Natural killer cell treated with Interleukin-12 subunit alpha and Interleukin-12 subunit beta and Interleukin-15 and Interleukin-18, amount 100 ng/mL, for 72 hours (primary cell): ENCODE measurements around the gene C2CD4B. TPM values are rescaled to one million over a fixed set of nuclear protein-coding genes. Genes with fewer than 3 reads are reported as not detected.

ENCODE experiments used
- ATAC-seq, 2 donors: fragments of 150-1000 bp; cut with Tn5 transposase in 1 of 2; sonication (Bioruptor Pico), chemical (Tn5 transposase) in 1 of 2; 2 replicates each; pipeline ENCODE4 v1.10.0; 2021
- DNase-seq: peaks from one replicate; pipeline ENCODE4 v3.0.0; 2022; ENCODE audit warnings: low spot score
- H3K27ac Mint-ChIP-seq, 2 donors: 1 replicate in 1 of 2; 2 replicates in 1 of 2; pipeline ENCODE4 v1.8.0; 2022; ENCODE audit warnings: mixed read lengths in 2 of 2, mild to moderate bottlenecking in 1 of 2, moderate library complexity in 1 of 2
- H3K27me3 Mint-ChIP-seq, 2 donors: 1 replicate in 1 of 2; 2 replicates in 1 of 2; pipeline ENCODE4 v1.8.0; 2022; ENCODE audit warnings: mixed read lengths in 2 of 2
- H3K36me3 Mint-ChIP-seq: one replicate; pipeline ENCODE4 v1.8.0; 2022; ENCODE audit warnings: mixed read lengths
- H3K4me1 Mint-ChIP-seq, 2 donors: 1 replicate in 1 of 2; 2 replicates in 1 of 2; pipeline ENCODE4 v1.8.0; 2022; ENCODE audit warnings: low read depth in 2 of 2, mixed read lengths in 2 of 2, mild to moderate bottlenecking in 1 of 2
- H3K4me3 Mint-ChIP-seq: one replicate; pipeline ENCODE4 v1.8.0; 2022; ENCODE audit warnings: mixed read lengths
- H3K9me3 Mint-ChIP-seq: 2 replicates; pipeline ENCODE4 v1.8.0; 2022; ENCODE audit warnings: mixed read lengths
- total RNA-seq, 2 donors: library from RNA; stranded (reverse); gene quantifications; one replicate each; pipeline ENCODE4 v1.2.3, GENCODE V29; 2022

The C2CD4B gene
- not detected for total RNA-seq

GRCh38 chr15:62165104-62165792, at the start of gene C2CD4B:
Gene C2CD4B, minus strand, starts transcription at chr15:62165285. Its CDS starts 301 bp downstream, at chr15:62164984.
- peak; percentile 48 to 51 for ATAC-seq
- peaks cover 0 to 3% of the 10 kb centered on the region in 2 donors for H3K4me1 Mint-ChIP-seq
- no peaks in the 10 kb centered on the region for H3K9me3 Mint-ChIP-seq
- peaks cover 48 to 58% of the 10 kb centered on the region in 2 donors for H3K27me3 Mint-ChIP-seq
- no peaks in the 10 kb centered on the region for H3K36me3 Mint-ChIP-seq
- no peak within 1 kb of the TSS for H3K27ac Mint-ChIP-seq
- no peak for DNase-seq
- peak within 1 kb of the TSS; percentile 56 for H3K4me3 Mint-ChIP-seq

GRCh38 chr15:62212741-62213140, 47.7 kb upstream of the C2CD4B start:
- Mint-ChIP-seq H3K36me3 (peaks cover 11% of the 10 kb centered on the region), H3K4me1 (no peaks in the 10 kb centered on the region), H3K9me3 (peaks cover 8% of the 10 kb centered on the region), H3K27ac (no peak overlapping the region), H3K27me3 (peaks cover 9 to 15% of the 10 kb centered on the region in 2 donors), H3K4me3 (no peak overlapping the region)
- no peak for DNase-seq
- no peak for ATAC-seq

GRCh38 chr15:62211348-62211747, 46.3 kb upstream of the C2CD4B start:
- ATAC-seq = no peak

GRCh38 chr15:62209821-62210220, 44.7 kb upstream of the C2CD4B start:
- Mint-ChIP-seq H3K4me1 (no peaks in the 10 kb centered on the region), H3K36me3 (no peaks in the 10 kb centered on the region), H3K9me3 (no peaks in the 10 kb centered on the region), H3K4me3 (no peak overlapping the region), H3K27ac (no peak overlapping the region), H3K27me3 (peaks cover 15 to 16% of the 10 kb centered on the region in 2 donors)
- DNase-seq (no peak), ATAC-seq (no peak)

More at GRCh38 chr15:62211348-62211747, 46.3 kb upstream of the C2CD4B start:
- Mint-ChIP-seq H3K4me3 (no peak overlapping the region), H3K4me1 (no peaks in the 10 kb centered on the region), H3K9me3 (peaks cover 4% of the 10 kb centered on the region), H3K36me3 (peaks cover 6% of the 10 kb centered on the region), H3K27ac (no peak overlapping the region), H3K27me3 (peaks cover 10 to 15% of the 10 kb centered on the region in 2 donors)
- DNase-seq = no peak

GRCh38 chr15:62209322-62209721, 44.2 kb upstream of the C2CD4B start:
- Mint-ChIP-seq H3K27me3 (peaks cover 15 to 16% of the 10 kb centered on the region in 2 donors), H3K9me3 (no peaks in the 10 kb centered on the region), H3K36me3 (no peaks in the 10 kb centered on the region), H3K27ac (no peak overlapping the region), H3K4me3 (no peak overlapping the region), H3K4me1 (no peaks in the 10 kb centered on the region)
- ATAC-seq (no peak), DNase-seq (no peak)

- DNase-seq (no peak), ATAC-seq (no peak)
- no peak overlapping the region for H3K4me3 Mint-ChIP-seq
- H3K9me3 Mint-ChIP-seq = no peaks in the 10 kb centered on the region
- no peaks in the 10 kb centered on the region for H3K36me3 Mint-ChIP-seq
- H3K4me1 Mint-ChIP-seq = no peaks in the 10 kb centered on the region
- peaks cover 15 to 19% of the 10 kb centered on the region in 2 donors for H3K27me3 Mint-ChIP-seq
- H3K27ac Mint-ChIP-seq = no peak overlapping the region
These were observed 43.8 kb upstream of the C2CD4B start for GRCh38 chr15:62208884-62209283.

- Mint-ChIP-seq H3K9me3 (no peaks in the 10 kb centered on the region), H3K27ac (no peak overlapping the region), H3K27me3 (peaks cover 17 to 18% of the 10 kb centered on the region in 2 donors)
These were observed 43.3 kb upstream of the C2CD4B start for GRCh38 chr15:62208367-62208766.

GRCh38 chr15:62190675-62191074, 25.6 kb upstream of the C2CD4B start:
- Mint-ChIP-seq H3K27me3 (peaks cover 19 to 39% of the 10 kb centered on the region in 2 donors), H3K4me1 (no peaks in the 10 kb centered on the region), H3K9me3 (no peaks in the 10 kb centered on the region), H3K27ac (no peak overlapping the region), H3K4me3 (no peak overlapping the region), H3K36me3 (no peaks in the 10 kb centered on the region)
- no peak for ATAC-seq
- DNase-seq = no peak

More at GRCh38 chr15:62208367-62208766, 43.3 kb upstream of the C2CD4B start:
- ATAC-seq (no peak), DNase-seq (no peak)
- Mint-ChIP-seq H3K36me3 (no peaks in the 10 kb centered on the region), H3K4me3 (no peak overlapping the region), H3K4me1 (no peaks in the 10 kb centered on the region)

GRCh38 chr15:62190274-62190673, 25.2 kb upstream of the C2CD4B start:
- H3K27ac Mint-ChIP-seq = no peak overlapping the region
- H3K9me3 Mint-ChIP-seq = no peaks in the 10 kb centered on the region
- H3K4me3 Mint-ChIP-seq = no peak overlapping the region
- H3K36me3 Mint-ChIP-seq = no peaks in the 10 kb centered on the region
- ATAC-seq = no peak
- no peak for DNase-seq
- no peaks in the 10 kb centered on the region for H3K4me1 Mint-ChIP-seq
- H3K27me3 Mint-ChIP-seq = peaks cover 19 to 39% of the 10 kb centered on the region in 2 donors

- H3K4me3 Mint-ChIP-seq = no peak overlapping the region
- ATAC-seq = no peak
- no peaks in the 10 kb centered on the region for H3K4me1 Mint-ChIP-seq
- H3K9me3 Mint-ChIP-seq = no peaks in the 10 kb centered on the region
- H3K36me3 Mint-ChIP-seq = no peaks in the 10 kb centered on the region
- DNase-seq = no peak
- peaks cover 15 to 39% of the 10 kb centered on the region in 2 donors for H3K27me3 Mint-ChIP-seq
- no peak overlapping the region for H3K27ac Mint-ChIP-seq
These were observed 23.7 kb upstream of the C2CD4B start for GRCh38 chr15:62188744-62189143.

GRCh38 chr15:62187910-62188309, 22.8 kb upstream of the C2CD4B start:
- Mint-ChIP-seq H3K27me3 (peaks cover 12 to 33% of the 10 kb centered on the region in 2 donors), H3K4me1 (no peaks in the 10 kb centered on the region), H3K36me3 (no peaks in the 10 kb centered on the region), H3K9me3 (no peaks in the 10 kb centered on the region), H3K4me3 (no peak overlapping the region), H3K27ac (no peak overlapping the region)
- DNase-seq (no peak), ATAC-seq (no peak)

GRCh38 chr15:62187425-62187824, 22.3 kb upstream of the C2CD4B start:
- Mint-ChIP-seq H3K27ac (no peak overlapping the region), H3K4me1 (no peaks in the 10 kb centered on the region), H3K27me3 (peaks cover 12 to 28% of the 10 kb centered on the region in 2 donors), H3K36me3 (no peaks in the 10 kb centered on the region), H3K4me3 (no peak overlapping the region), H3K9me3 (no peaks in the 10 kb centered on the region)
- DNase-seq (no peak), ATAC-seq (no peak)

- H3K9me3 Mint-ChIP-seq = no peaks in the 10 kb centered on the region
- H3K27ac Mint-ChIP-seq = no peak overlapping the region
- H3K27me3 Mint-ChIP-seq = peaks cover 10 to 23% of the 10 kb centered on the region in 2 donors
- H3K4me1 Mint-ChIP-seq = no peaks in the 10 kb centered on the region
- DNase-seq (no peak), ATAC-seq (no peak)
- no peak overlapping the region for H3K4me3 Mint-ChIP-seq
- no peaks in the 10 kb centered on the region for H3K36me3 Mint-ChIP-seq
These were observed 21.5 kb upstream of the C2CD4B start for GRCh38 chr15:62186578-62186977.

GRCh38 chr15:62183130-62183529, 18.0 kb upstream of the C2CD4B start:
- H3K36me3 Mint-ChIP-seq = no peaks in the 10 kb centered on the region
- no peaks in the 10 kb centered on the region for H3K9me3 Mint-ChIP-seq
- H3K27me3 Mint-ChIP-seq = peaks cover 8 to 25% of the 10 kb centered on the region in 2 donors
- H3K4me3 Mint-ChIP-seq = no peak overlapping the region
- H3K4me1 Mint-ChIP-seq = no peaks in the 10 kb centered on the region
- DNase-seq (no peak), ATAC-seq (no peak)
- no peak overlapping the region for H3K27ac Mint-ChIP-seq

GRCh38 chr15:62173215-62173614, 8.1 kb upstream of the C2CD4B start:
- Mint-ChIP-seq H3K9me3 (no peaks in the 10 kb centered on the region), H3K4me1 (no peaks in the 10 kb centered on the region), H3K27me3 (peaks cover 25 to 46% of the 10 kb centered on the region in 2 donors), H3K4me3 (no peak overlapping the region), H3K36me3 (no peaks in the 10 kb centered on the region), H3K27ac (no peak overlapping the region)
- no peak for DNase-seq
- no peak for ATAC-seq
